Vagina (tissue), 2 donors: ENCODE measurements around the gene FAM120A. TPM values are rescaled to one million over a fixed set of nuclear protein-coding genes. Genes with fewer than 3 reads are reported as not detected.

Experiments used
- DNase-seq, 2 donors: peaks; one replicate each; pipeline ENCODE4 v3.0.0-alpha.2; 2017; ENCODE audit errors: extremely low spot score in 2 of 2
- H3K27ac ChIP-seq: fragments of 200-600 bp; sonication (generic); one replicate; pipeline ENCODE4 v1.5.1; 2019
- H3K27me3 ChIP-seq: fragments of 200-600 bp; sonication (generic); one replicate; pipeline ENCODE4 v1.5.1; 2019
- H3K36me3 ChIP-seq, 2 donors: fragments of 200-600 bp; sonication (generic); one replicate each; pipeline ENCODE4 v1.5.1; 2017 to 2019
- H3K4me1 ChIP-seq: fragments of 200-600 bp; sonication (generic); one replicate; pipeline ENCODE4 v1.5.1; 2019
- H3K4me3 ChIP-seq, 2 donors: fragments of 200-600 bp; sonication (generic); 1 replicate in 1 of 2; 2 replicates in 1 of 2; pipeline ENCODE4 v1.5.1; 2016 to 2019
- H3K9me3 ChIP-seq: fragments of 200-600 bp; sonication (generic); one replicate; pipeline ENCODE4 v1.5.1; 2019
- CTCF ChIP-seq, 3 experiments: fragments of 450-650 bp in 2 of 3; fragments of 200-600 bp in 1 of 3; sonication (generic) in 1 of 3; IDR thresholded peaks; one replicate each; pipeline ENCODE4 v1.5.1; 2017 to 2019; ENCODE audit warnings: antibody characterized with exemption in 3 of 3, mild to moderate bottlenecking in 2 of 3, moderate library complexity in 2 of 3
- POLR2A ChIP-seq, 2 donors: fragments of 450-650 bp; IDR thresholded peaks; one replicate each; pipeline ENCODE4 v1.6.1; 2017; ENCODE audit warnings: antibody characterized with exemption in 2 of 2, mild to moderate bottlenecking in 2 of 2, moderate library complexity in 2 of 2
- POLR2AphosphoS5 ChIP-seq, 2 donors: sonication (generic); formaldehyde crosslinking; IDR thresholded peaks; one replicate each; pipeline ENCODE4 v1.9.0; 2017; ENCODE audit warnings: antibody characterized with exemption in 2 of 2, mild to moderate bottlenecking in 2 of 2, low read depth in 1 of 2; ENCODE audit not compliant: insufficient read depth in 1 of 2
- intact Hi-C: fragments of 100-400 bp; cut with DNase I; formaldehyde crosslinking; loops from one replicate; pipeline ENCODE4 v1.15.1; 2023
- total RNA-seq: library from RNA; depleted of rRNA; stranded (reverse); fragments of >200 nt; gene quantifications from one replicate; pipeline ENCODE4 v1.2.3, GENCODE V29; 2016

Gene FAM120A
- total RNA-seq, 1 donor from 2014 or later = 98.2 TPM

DNA sequence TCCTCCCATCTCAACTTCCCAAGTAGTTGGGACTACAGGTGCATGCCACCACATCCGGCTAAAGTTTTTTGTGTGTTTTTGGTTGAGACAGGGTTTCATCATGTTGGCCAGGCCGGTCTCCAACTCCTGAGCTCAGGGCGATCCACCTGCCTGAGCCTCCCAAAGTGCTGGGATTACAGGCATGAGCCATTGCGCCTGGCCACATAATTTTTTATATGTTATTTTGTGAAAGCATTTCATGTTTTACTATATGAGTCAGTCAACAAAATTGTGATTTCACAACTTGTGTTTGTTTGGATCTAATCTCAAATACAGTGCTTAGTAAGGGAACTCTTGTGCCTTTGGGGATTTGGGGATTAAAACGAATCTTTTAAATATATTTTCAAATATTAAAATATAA, 21.9 kb downstream of the FAM120A start:
- Histone ChIP-seq H3K36me3 (peaks cover 0 to 5% of the 10 kb centered on the region in 2 donors), H3K9me3 (no peaks in the 10 kb centered on the region), H3K4me3 (no peak overlapping the region), H3K4me1 (peaks cover 45% of the 10 kb centered on the region), H3K27ac (no peak overlapping the region), H3K27me3 (no peaks in the 10 kb centered on the region)
- DNase-seq = no peak
- peak; percentile 46 to 57 for TF ChIP-seq POLR2AphosphoS5 (IDR thresholded peaks at IDR 0.05; ENCODE audit: insufficient read depth in 1 of 2, low read depth in 1 of 2)
- no peak for TF ChIP-seq POLR2A (IDR thresholded peaks at IDR 0.05)
- intact Hi-C loops = no loop called here

DNA sequence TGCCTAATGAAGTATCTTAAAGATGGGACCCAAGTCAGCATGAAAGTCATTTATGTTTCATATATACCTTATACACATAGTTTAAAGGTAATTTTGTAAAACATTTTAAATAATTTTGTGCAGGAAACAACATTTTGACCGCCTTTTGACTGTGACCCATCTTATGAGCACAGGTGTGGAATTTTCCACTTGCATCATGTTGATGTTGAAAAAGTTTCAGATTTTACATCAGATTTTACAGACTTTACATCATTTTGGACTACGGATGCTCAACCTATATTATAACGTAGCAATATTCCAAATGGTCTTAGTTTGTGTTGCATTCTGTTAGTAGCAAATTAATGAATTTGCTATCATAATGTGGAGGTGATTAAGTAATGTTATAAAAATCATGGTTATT, 23.6 kb downstream of the FAM120A start:
- H3K36me3 ChIP-seq = peaks cover 0 to 5% of the 10 kb centered on the region in 2 donors
- no peak overlapping the region for H3K4me3 ChIP-seq
- intact Hi-C loops = no loop called here
- peaks cover 36% of the 10 kb centered on the region for H3K4me1 ChIP-seq
- no peak for DNase-seq
- no peak overlapping the region for H3K27ac ChIP-seq
- TF ChIP-seq POLR2A (IDR thresholded peaks at IDR 0.05) = no peak
- no peak for TF ChIP-seq POLR2AphosphoS5 (IDR thresholded peaks at IDR 0.05; ENCODE audit: insufficient read depth in 1 of 2, low read depth in 1 of 2)
- TF ChIP-seq CTCF (IDR thresholded peaks at IDR 0.05) = no peak
- H3K27me3 ChIP-seq = no peaks in the 10 kb centered on the region
- no peaks in the 10 kb centered on the region for H3K9me3 ChIP-seq

DNA sequence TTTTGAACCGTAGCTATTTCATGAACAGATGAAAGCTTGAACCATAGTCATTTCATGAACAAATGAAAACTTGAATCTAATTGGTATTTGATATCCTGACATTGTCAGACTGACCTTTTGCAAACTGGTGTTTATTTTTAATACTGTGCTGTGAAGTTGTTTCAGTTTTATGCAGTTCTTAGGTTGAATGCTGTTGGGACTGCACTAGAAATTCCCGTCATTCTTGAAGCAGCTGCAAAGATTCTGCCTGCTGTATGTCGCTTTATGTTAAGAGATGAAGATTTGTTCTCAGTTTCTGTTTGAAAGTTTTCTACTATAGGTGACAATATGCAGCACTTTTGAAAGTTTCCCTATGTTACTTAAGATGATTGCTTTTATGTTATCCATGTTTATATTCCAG, 24.4 kb downstream of the FAM120A start:
- intact Hi-C loops = no loop called here
- no peak overlapping the region for H3K4me3 ChIP-seq
- H3K27me3 ChIP-seq = no peaks in the 10 kb centered on the region
- peaks cover 0 to 5% of the 10 kb centered on the region in 2 donors for H3K36me3 ChIP-seq
- no peak overlapping the region for H3K27ac ChIP-seq
- H3K9me3 ChIP-seq = no peaks in the 10 kb centered on the region
- TF ChIP-seq POLR2AphosphoS5 (IDR thresholded peaks at IDR 0.05; ENCODE audit: insufficient read depth in 1 of 2, low read depth in 1 of 2) (no peak), POLR2A (IDR thresholded peaks at IDR 0.05) (no peak), CTCF (IDR thresholded peaks at IDR 0.05) (no peak)
- no peak for DNase-seq
- H3K4me1 ChIP-seq = peaks cover 33% of the 10 kb centered on the region

GRCh38 chr9:93476924-93477323, 25.4 kb downstream of the FAM120A start:
- no peak for TF ChIP-seq CTCF (IDR thresholded peaks at IDR 0.05)
- no peak for TF ChIP-seq POLR2A (IDR thresholded peaks at IDR 0.05)
- no peak for TF ChIP-seq POLR2AphosphoS5 (IDR thresholded peaks at IDR 0.05; ENCODE audit: insufficient read depth in 1 of 2, low read depth in 1 of 2)
- no peak overlapping the region for H3K27ac ChIP-seq
- no peaks in the 10 kb centered on the region for H3K27me3 ChIP-seq
- DNase-seq = no peak
- H3K9me3 ChIP-seq = no peaks in the 10 kb centered on the region
- H3K36me3 ChIP-seq = peaks cover 0 to 1% of the 10 kb centered on the region in 2 donors
- intact Hi-C loops = no loop called here
- no peak overlapping the region for H3K4me3 ChIP-seq
- peaks cover 25% of the 10 kb centered on the region for H3K4me1 ChIP-seq

GRCh38 chr9:93477397-93477796, 25.9 kb downstream of the FAM120A start:
- Histone ChIP-seq H3K36me3 (no peaks in the 10 kb centered on the region), H3K4me3 (no peak overlapping the region), H3K27me3 (no peaks in the 10 kb centered on the region), H3K9me3 (no peaks in the 10 kb centered on the region), H3K27ac (no peak overlapping the region), H3K4me1 (peaks cover 21% of the 10 kb centered on the region)
- intact Hi-C loops = no loop called here
- no peak for DNase-seq
- no peak for TF ChIP-seq POLR2A (IDR thresholded peaks at IDR 0.05)
- no peak for TF ChIP-seq CTCF (IDR thresholded peaks at IDR 0.05)
- no peak for TF ChIP-seq POLR2AphosphoS5 (IDR thresholded peaks at IDR 0.05; ENCODE audit: insufficient read depth in 1 of 2, low read depth in 1 of 2)
